HL-60 (cell line): ENCODE measurements around the gene SDC4.

Experiments
- DNase-seq, 2 experiments: peaks; one replicate each; pipeline ENCODE4 v3.0.0-alpha.2; 2010 to 2020; ENCODE audit warnings: low read depth in 1 of 2, low spot score in 1 of 2
- H3K27ac ChIP-seq: fragments of 250-450 bp; sonication (Bioruptor Pico); replicated peaks from 2 replicates; pipeline ENCODE4 v1.5.1; 2020; ENCODE audit warnings: mild to moderate bottlenecking, moderate library complexity
- H3K27me3 ChIP-seq: fragments of 250-450 bp; sonication (Bioruptor Pico); 2 replicates; pipeline ENCODE4 v1.5.1; 2021; ENCODE audit warnings: mild to moderate bottlenecking, moderate library complexity; ENCODE audit not compliant: insufficient read depth, poor library complexity, severe bottlenecking
- H3K4me3 ChIP-seq: replicated peaks from 2 replicates; pipeline ENCODE4 v1.5.1; 2011; ENCODE audit warnings: mild to moderate bottlenecking, control low read depth, low read length; ENCODE audit not compliant: insufficient read depth
- GABPA ChIP-seq: IDR thresholded peaks from 2 replicates; pipeline ENCODE4 v1.6.1; 2012; ENCODE audit warnings: low read depth
- POLR2AphosphoS5 ChIP-seq: IDR thresholded peaks from 2 replicates; pipeline ENCODE4 v1.6.1; 2012; ENCODE audit warnings: low read depth
- SPI1 ChIP-seq: IDR thresholded peaks from 2 replicates; pipeline ENCODE4 v1.6.1; 2012; ENCODE audit warnings: low read depth, mild to moderate bottlenecking, borderline replicate concordance
- TF ChIP-seq, protein P1 (sequence below): IDR thresholded peaks from 2 replicates; pipeline ENCODE4 v1.6.1; 2012; ENCODE audit warnings: low read depth; ENCODE audit not compliant: insufficient replicate concordance
- TF ChIP-seq, protein P2 (sequence below): IDR thresholded peaks from one replicate; pipeline ENCODE4 v1.5.1; 2011; ENCODE audit warnings: low read length, control low read depth, inconsistent platforms; ENCODE audit not compliant: insufficient read depth

SDC4 gene

DNA sequence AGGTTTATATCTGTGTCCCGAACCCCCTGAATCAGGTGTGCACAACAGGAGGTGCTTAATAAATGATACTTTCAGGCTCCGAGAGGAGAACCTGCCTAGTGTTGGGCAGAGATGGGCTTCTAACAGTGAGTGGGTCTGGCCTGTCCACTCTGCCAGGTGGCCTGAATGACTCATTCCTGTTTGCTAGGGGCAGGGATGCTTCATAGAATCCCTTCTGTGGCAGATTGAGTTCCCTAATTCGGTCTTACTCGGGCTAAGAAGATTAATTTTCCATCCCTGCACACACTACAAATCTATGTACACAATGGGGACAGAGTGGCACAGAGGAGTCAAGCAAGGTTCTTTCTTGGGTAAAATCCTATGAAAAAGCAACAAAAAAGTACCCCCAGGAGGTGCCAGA, 19.8 kb downstream of the SDC4 start:
- Histone ChIP-seq H3K27ac (no peak overlapping the region), H3K4me3 (no peak overlapping the region), H3K27me3 (no peaks in the 10 kb centered on the region)
- TF ChIP-seq GABPA: no peak
- TF ChIP-seq SPI1: no peak
- TF ChIP-seq POLR2AphosphoS5: no peak
- TF ChIP-seq, protein P1, sequence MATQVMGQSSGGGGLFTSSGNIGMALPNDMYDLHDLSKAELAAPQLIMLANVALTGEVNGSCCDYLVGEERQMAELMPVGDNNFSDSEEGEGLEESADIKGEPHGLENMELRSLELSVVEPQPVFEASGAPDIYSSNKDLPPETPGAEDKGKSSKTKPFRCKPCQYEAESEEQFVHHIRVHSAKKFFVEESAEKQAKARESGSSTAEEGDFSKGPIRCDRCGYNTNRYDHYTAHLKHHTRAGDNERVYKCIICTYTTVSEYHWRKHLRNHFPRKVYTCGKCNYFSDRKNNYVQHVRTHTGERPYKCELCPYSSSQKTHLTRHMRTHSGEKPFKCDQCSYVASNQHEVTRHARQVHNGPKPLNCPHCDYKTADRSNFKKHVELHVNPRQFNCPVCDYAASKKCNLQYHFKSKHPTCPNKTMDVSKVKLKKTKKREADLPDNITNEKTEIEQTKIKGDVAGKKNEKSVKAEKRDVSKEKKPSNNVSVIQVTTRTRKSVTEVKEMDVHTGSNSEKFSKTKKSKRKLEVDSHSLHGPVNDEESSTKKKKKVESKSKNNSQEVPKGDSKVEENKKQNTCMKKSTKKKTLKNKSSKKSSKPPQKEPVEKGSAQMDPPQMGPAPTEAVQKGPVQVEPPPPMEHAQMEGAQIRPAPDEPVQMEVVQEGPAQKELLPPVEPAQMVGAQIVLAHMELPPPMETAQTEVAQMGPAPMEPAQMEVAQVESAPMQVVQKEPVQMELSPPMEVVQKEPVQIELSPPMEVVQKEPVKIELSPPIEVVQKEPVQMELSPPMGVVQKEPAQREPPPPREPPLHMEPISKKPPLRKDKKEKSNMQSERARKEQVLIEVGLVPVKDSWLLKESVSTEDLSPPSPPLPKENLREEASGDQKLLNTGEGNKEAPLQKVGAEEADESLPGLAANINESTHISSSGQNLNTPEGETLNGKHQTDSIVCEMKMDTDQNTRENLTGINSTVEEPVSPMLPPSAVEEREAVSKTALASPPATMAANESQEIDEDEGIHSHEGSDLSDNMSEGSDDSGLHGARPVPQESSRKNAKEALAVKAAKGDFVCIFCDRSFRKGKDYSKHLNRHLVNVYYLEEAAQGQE: no peak
- TF ChIP-seq, protein P2, sequence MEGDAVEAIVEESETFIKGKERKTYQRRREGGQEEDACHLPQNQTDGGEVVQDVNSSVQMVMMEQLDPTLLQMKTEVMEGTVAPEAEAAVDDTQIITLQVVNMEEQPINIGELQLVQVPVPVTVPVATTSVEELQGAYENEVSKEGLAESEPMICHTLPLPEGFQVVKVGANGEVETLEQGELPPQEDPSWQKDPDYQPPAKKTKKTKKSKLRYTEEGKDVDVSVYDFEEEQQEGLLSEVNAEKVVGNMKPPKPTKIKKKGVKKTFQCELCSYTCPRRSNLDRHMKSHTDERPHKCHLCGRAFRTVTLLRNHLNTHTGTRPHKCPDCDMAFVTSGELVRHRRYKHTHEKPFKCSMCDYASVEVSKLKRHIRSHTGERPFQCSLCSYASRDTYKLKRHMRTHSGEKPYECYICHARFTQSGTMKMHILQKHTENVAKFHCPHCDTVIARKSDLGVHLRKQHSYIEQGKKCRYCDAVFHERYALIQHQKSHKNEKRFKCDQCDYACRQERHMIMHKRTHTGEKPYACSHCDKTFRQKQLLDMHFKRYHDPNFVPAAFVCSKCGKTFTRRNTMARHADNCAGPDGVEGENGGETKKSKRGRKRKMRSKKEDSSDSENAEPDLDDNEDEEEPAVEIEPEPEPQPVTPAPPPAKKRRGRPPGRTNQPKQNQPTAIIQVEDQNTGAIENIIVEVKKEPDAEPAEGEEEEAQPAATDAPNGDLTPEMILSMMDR: no peak
- DNase-seq: no peak

DNA sequence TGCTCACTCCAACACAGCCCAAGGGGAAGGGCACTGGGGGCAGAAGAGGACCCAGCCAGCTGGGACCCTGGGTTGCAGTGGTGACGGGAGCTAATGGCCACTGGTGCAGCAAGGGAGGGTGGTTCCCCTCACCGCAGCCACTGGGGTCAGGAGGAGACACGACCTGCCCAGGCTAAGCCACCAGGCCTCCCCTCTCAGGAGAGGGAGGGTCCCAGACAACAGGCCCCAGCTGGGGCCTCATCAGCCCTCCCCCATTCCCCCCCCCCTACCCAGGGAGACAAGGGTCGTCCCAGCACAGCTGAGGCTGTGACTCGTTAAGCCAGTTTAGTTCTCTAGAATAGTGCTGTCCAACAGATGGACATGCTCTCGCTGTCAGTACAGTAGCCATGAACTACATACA, 22.9 kb downstream of the SDC4 start:
- Histone ChIP-seq H3K4me3 (no peak overlapping the region), H3K27ac (no peak overlapping the region), H3K27me3 (no peaks in the 10 kb centered on the region)
- no peak for DNase-seq
- TF ChIP-seq, protein P1: no peak
- TF ChIP-seq POLR2AphosphoS5: no peak
- no peak for TF ChIP-seq GABPA
- TF ChIP-seq, protein P2: no peak
- TF ChIP-seq SPI1: no peak

DNA sequence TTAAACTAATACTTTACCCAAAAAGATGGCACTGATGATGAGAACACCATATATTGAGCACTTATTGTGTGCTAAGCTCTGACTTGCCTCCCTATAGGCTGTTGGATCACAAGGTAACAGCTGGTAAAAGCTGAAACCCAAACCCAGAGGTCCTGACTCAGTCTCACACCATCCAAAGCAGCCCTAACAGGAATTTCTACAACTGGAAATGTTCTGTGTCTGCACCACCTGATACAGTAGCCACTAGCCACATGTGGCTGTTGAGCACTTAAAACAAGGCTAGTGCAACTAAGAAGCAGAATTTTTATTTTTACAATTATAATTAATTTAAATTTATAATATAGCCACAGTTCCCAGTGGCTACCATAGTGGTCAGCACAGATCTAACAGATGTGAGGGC, 24.5 kb downstream of the SDC4 start:
- H3K4me3 ChIP-seq: no peak overlapping the region
- TF ChIP-seq GABPA (no peak), POLR2AphosphoS5 (no peak), SPI1 (no peak)
- TF ChIP-seq, protein P2: no peak
- TF ChIP-seq, protein P1: no peak
- DNase-seq: no peak
- H3K27me3 ChIP-seq: no peaks in the 10 kb centered on the region
- no peak overlapping the region for H3K27ac ChIP-seq
